Neural crest cell (in vitro differentiated cells): ENCODE results near the gene ADAMTSL1. TPM values are rescaled to one million over a fixed set of nuclear protein-coding genes. Genes with fewer than 3 reads are reported as not detected.

Experiments used
- DNase-seq: peaks from one replicate; pipeline ENCODE4 v3.0.0; 2021; ENCODE audit warnings: low read depth, mixed read lengths, low spot score
- H3K27ac Mint-ChIP-seq: one replicate; pipeline ENCODE4 v1.8.0; 2021; ENCODE audit warnings: mild to moderate bottlenecking, mixed read lengths; ENCODE audit not compliant: unreplicated experiment
- H3K27me3 Mint-ChIP-seq: 2 replicates; pipeline ENCODE4 v1.8.0; 2021; ENCODE audit warnings: low read depth, mild to moderate bottlenecking, mixed read lengths
- H3K36me3 Mint-ChIP-seq: 2 replicates; pipeline ENCODE4 v1.8.0; 2021; ENCODE audit warnings: low read depth, mild to moderate bottlenecking, mixed read lengths
- H3K4me1 Mint-ChIP-seq: 2 replicates; pipeline ENCODE4 v1.8.0; 2021; ENCODE audit warnings: mixed read lengths
- H3K4me3 Mint-ChIP-seq: one replicate; pipeline ENCODE4 v1.8.0; 2021; ENCODE audit warnings: mild to moderate bottlenecking, mixed read lengths
- H3K9me3 Mint-ChIP-seq: 2 replicates; pipeline ENCODE4 v1.8.0; 2021; ENCODE audit warnings: mixed read lengths
- CTCF ChIP-seq: fragments of 200-600 bp; sonication (generic); conservative IDR thresholded peaks from 2 replicates; pipeline ENCODE4 v1.5.0; 2021; ENCODE audit warnings: antibody characterized with exemption, mild to moderate bottlenecking
- total RNA-seq: library from RNA; stranded (reverse); gene quantifications from 2 replicates; pipeline ENCODE4 v1.2.1, GENCODE V29; 2021

ADAMTSL1 gene
- total RNA-seq, 1 donor from 2014 or later: 2.3 TPM

- no peak for TF ChIP-seq CTCF
- Mint-ChIP-seq H3K9me3 (no peaks in the 10 kb centered on the region), H3K36me3 (no peaks in the 10 kb centered on the region), H3K27me3 (no peaks in the 10 kb centered on the region), H3K4me1 (no peaks in the 10 kb centered on the region), H3K27ac (no peak overlapping the region), H3K4me3 (no peak overlapping the region)
- DNase-seq: no peak
Measured at GRCh38 chr9:18568973-18569372, 95.0 kb downstream of the ADAMTSL1 start.

- H3K27ac Mint-ChIP-seq: no peak overlapping the region
- no peaks in the 10 kb centered on the region for H3K9me3 Mint-ChIP-seq
- no peaks in the 10 kb centered on the region for H3K4me1 Mint-ChIP-seq
- H3K27me3 Mint-ChIP-seq: no peaks in the 10 kb centered on the region
- no peak overlapping the region for H3K4me3 Mint-ChIP-seq
- no peak for TF ChIP-seq CTCF
- no peak for DNase-seq
- no peaks in the 10 kb centered on the region for H3K36me3 Mint-ChIP-seq
Measured at GRCh38 chr9:18569941-18570630, 96.1 kb downstream of the ADAMTSL1 start.

- Mint-ChIP-seq H3K9me3 (no peaks in the 10 kb centered on the region), H3K36me3 (no peaks in the 10 kb centered on the region), H3K27ac (no peak overlapping the region), H3K27me3 (no peaks in the 10 kb centered on the region), H3K4me1 (no peaks in the 10 kb centered on the region), H3K4me3 (no peak overlapping the region)
- no peak for TF ChIP-seq CTCF
- no peak for DNase-seq
Measured at GRCh38 chr9:18573021-18573556, 99.1 kb downstream of the ADAMTSL1 start.

- H3K27ac Mint-ChIP-seq: no peak overlapping the region
- H3K9me3 Mint-ChIP-seq: no peaks in the 10 kb centered on the region
- H3K27me3 Mint-ChIP-seq: no peaks in the 10 kb centered on the region
- H3K4me3 Mint-ChIP-seq: no peak overlapping the region
- no peaks in the 10 kb centered on the region for H3K4me1 Mint-ChIP-seq
- H3K36me3 Mint-ChIP-seq: no peaks in the 10 kb centered on the region
- TF ChIP-seq CTCF: no peak
- no peak for DNase-seq
Measured at GRCh38 chr9:18575686-18576085, 101.7 kb downstream of the ADAMTSL1 start.

GRCh38 chr9:18579536-18579935 is 105.6 kb downstream of the ADAMTSL1 start:
- no peaks in the 10 kb centered on the region for H3K4me1 Mint-ChIP-seq
- no peak overlapping the region for H3K4me3 Mint-ChIP-seq
- no peak for TF ChIP-seq CTCF
- no peak for DNase-seq
- H3K27me3 Mint-ChIP-seq: no peaks in the 10 kb centered on the region
- no peaks in the 10 kb centered on the region for H3K9me3 Mint-ChIP-seq
- no peak overlapping the region for H3K27ac Mint-ChIP-seq
- H3K36me3 Mint-ChIP-seq: no peaks in the 10 kb centered on the region
